ENCODE results near the gene FARS2.

GRCh38 chr6:5540370-5540769, 279.1 kb downstream of the FARS2 start:
- TF ChIP-seq EZH2 (IDR thresholded peaks at IDR 0.05; ENCODE audit: borderline replicate concordance) (no peak), CTCF (IDR thresholded peaks at IDR 0.05; ENCODE audit: poor library complexity) (no peak), EZH2phosphoT487 (IDR thresholded peaks at IDR 0.05; ENCODE audit: low read depth, severe bottlenecking, unreplicated experiment) (no peak)

Measured in hepatocyte (in vitro differentiated cells).